Activated CD8-positive, alpha-beta memory T cell treated with anti-CD3 and anti-CD28 coated beads for 36 hours (primary cell): ENCODE results near the gene PDCD2L. TPM values are rescaled to one million over a fixed set of nuclear protein-coding genes. Genes with fewer than 3 reads are reported as not detected.
"Not testable (repeated sequence)": the region's sequence is repeated elsewhere in the genome, so short reads cannot be mapped to it uniquely, and the experiment has no call there.

Experiments
- CTCF ChIA-PET: fragments of 350-600 bp; sonication (Branson Sonifier 250); formaldehyde crosslinking; loops from one replicate; lab custom pipeline; 2021; ENCODE audit warnings: antibody characterized with exemption; lab: Charles Lee
- POLR2A ChIA-PET: fragments of 350-600 bp; sonication (Branson Sonifier 250); formaldehyde crosslinking; loops from one replicate; lab custom pipeline; 2021; ENCODE audit warnings: antibody characterized with exemption; lab: Charles Lee
- total RNA-seq, 2 experiments: library from RNA; stranded (reverse); gene quantifications; one replicate each; pipeline ENCODE4 v1.2.3, GENCODE V29; 2021

Gene PDCD2L
- total RNA-seq, 2 experiments from 2014 or later, result 38.2 to 40.3 TPM

- POLR2A ChIA-PET, result interaction anchor here (0.7 kb wide), 1 partner anchor 75 kb away, joined by 3 read pairs; no protein-coding TSS in a partner anchor
- CTCF ChIA-PET, result interaction anchor here (0.7 to 0.8 kb wide), 2 partner anchors 23 to 132 kb away, joined by 3 read pairs; no protein-coding TSS in a partner anchor
Measured at GRCh38 chr19:34369166-34369565, 35.0 kb upstream of the PDCD2L start.

GRCh38 chr19:34370117-34370516 is 34.1 kb upstream of the PDCD2L start:
- ChIA-PET CTCF (interaction anchor here (1.6 kb wide), 1 partner anchor 10 kb away, joined by 4 read pairs; no protein-coding TSS in a partner anchor), POLR2A (interaction anchor here (0.5 kb wide), 1 partner anchor 15 kb away, joined by 3 read pairs; no protein-coding TSS in a partner anchor)

- ChIA-PET POLR2A (interaction anchor here (0.5 to 1.4 kb wide), 2 partner anchors 10 to 34 kb away, joined by 4 to 5 read pairs; partner anchors contain the start of gene PDCD2L), CTCF (interaction anchor here (1.6 kb wide), 1 partner anchor 11 kb away, joined by 4 read pairs; no protein-coding TSS in a partner anchor)
Measured at GRCh38 chr19:34370983-34371382, 33.2 kb upstream of the PDCD2L start.

GRCh38 chr19:34373601-34374288 is 30.5 kb upstream of the PDCD2L start:
- POLR2A ChIA-PET, result interaction anchor here (0.7 kb wide), 1 partner anchor 10 kb away, joined by 3 read pairs; no protein-coding TSS in a partner anchor
- CTCF ChIA-PET, result interaction anchor here (0.7 kb wide), 1 partner anchor 16 kb away, joined by 4 read pairs; no protein-coding TSS in a partner anchor

GRCh38 chr19:34375598-34375997 is 28.6 kb upstream of the PDCD2L start:
- ChIA-PET CTCF (no interaction called here), POLR2A (interaction anchor here (0.7 kb wide), 1 partner anchor 16 kb away, joined by 5 read pairs; no protein-coding TSS in a partner anchor)

GRCh38 chr19:34380639-34381241 is 23.5 kb upstream of the PDCD2L start:
- ChIA-PET CTCF (no interaction called here), POLR2A (interaction anchor here (0.6 kb wide), 1 partner anchor 9 kb away, joined by 4 read pairs; no protein-coding TSS in a partner anchor)

- POLR2A ChIA-PET, result interaction anchor here (0.6 kb wide), 1 partner anchor 10 kb away, joined by 4 read pairs; no protein-coding TSS in a partner anchor
- CTCF ChIA-PET, result no interaction called here
Measured at GRCh38 chr19:34381399-34382251, 22.6 kb upstream of the PDCD2L start.

- ChIA-PET CTCF (no interaction called here), POLR2A (no interaction called here)
Measured at GRCh38 chr19:34382471-34382870, 21.7 kb upstream of the PDCD2L start.

GRCh38 chr19:34383599-34383998 is 20.6 kb upstream of the PDCD2L start:
- POLR2A ChIA-PET, result interaction anchor here (0.5 kb wide), 1 partner anchor 10 kb away, joined by 3 read pairs; no protein-coding TSS in a partner anchor
- CTCF ChIA-PET, result no interaction called here

GRCh38 chr19:34386645-34387445 is 17.4 kb upstream of the PDCD2L start:
- ChIA-PET POLR2A (interaction anchor here (0.6 kb wide), 1 partner anchor 32 kb away, joined by 5 read pairs; no protein-coding TSS in a partner anchor), CTCF (no interaction called here)

GRCh38 chr19:34387446-34387810 is 16.8 kb upstream of the PDCD2L start:
- CTCF ChIA-PET, result no interaction called here
- POLR2A ChIA-PET, result no interaction called here

- POLR2A ChIA-PET, CTCF ChIA-PET: not testable (repeated sequence)
Measured at GRCh38 chr19:34388745-34389144, 15.5 kb upstream of the PDCD2L start.

- CTCF ChIA-PET, result no interaction called here
- POLR2A ChIA-PET, result no interaction called here
Measured at GRCh38 chr19:34391813-34392212, 12.4 kb upstream of the PDCD2L start.

GRCh38 chr19:34393031-34393430 is 11.2 kb upstream of the PDCD2L start:
- ChIA-PET POLR2A (no interaction called here), CTCF (no interaction called here)

- POLR2A ChIA-PET, result no interaction called here
- CTCF ChIA-PET, result no interaction called here
Measured at GRCh38 chr19:34393629-34394028, 10.6 kb upstream of the PDCD2L start.

- ChIA-PET POLR2A (no interaction called here), CTCF (no interaction called here)
Measured at GRCh38 chr19:34397853-34398252, 6.3 kb upstream of the PDCD2L start.

GRCh38 chr19:34399886-34400285 is 4.3 kb upstream of the PDCD2L start:
- CTCF ChIA-PET, result interaction anchor here (0.6 to 1.5 kb wide), 2 partner anchors 28 to 53 kb away, joined by 3 read pairs; partner anchors contain the start of gene UBA2

GRCh38 chr19:34400844-34401243 is 3.4 kb upstream of the PDCD2L start:
- POLR2A ChIA-PET, result interaction anchor here (0.7 kb wide), 1 partner anchor 15 kb away, joined by 5 read pairs; no protein-coding TSS in a partner anchor
- CTCF ChIA-PET, result interaction anchor here (0.6 kb wide), 1 partner anchor 25 kb away, joined by 3 read pairs; no protein-coding TSS in a partner anchor

More at GRCh38 chr19:34399886-34400285, 4.3 kb upstream of the PDCD2L start:
- POLR2A ChIA-PET, result no interaction called here
